GM12878 (cell line): ENCODE measurements around the gene PEMT. TPM values are rescaled to one million over a fixed set of nuclear protein-coding genes. Genes with fewer than 3 reads are reported as not detected.

Experiments used
- ATAC-seq: fragments of 200-7000 bp; cut with Tn5 transposase; 3 replicates; pipeline ENCODE4 v1.9.1; 2020; ENCODE audit warnings: mild to moderate bottlenecking, moderate library complexity
- BruUV-seq: library from RNA; stranded (reverse); fragments of 400-500 nt; replicated peaks from 2 replicates; lab custom pipeline; 2021; lab: Mats Ljungman, UMichigan
- CTCF ChIA-PET: fragments of 300-600 bp; sonication (Branson Sonifier 250); formaldehyde crosslinking; extraction: SDS; loops from one replicate; lab custom pipeline; 2021; ENCODE audit warnings: inconsistent platforms; lab: Yijun Ruan, JAX
- POLR2A ChIA-PET: fragments of 350-600 bp; formaldehyde crosslinking; extraction: SDS; loops from one replicate; lab custom pipeline; 2021; ENCODE audit warnings: inconsistent platforms; lab: Charles Lee
- RAD21 ChIA-PET: fragments of 300-600 bp; sonication (Branson Sonifier 250); formaldehyde crosslinking; loops from one replicate; lab custom pipeline; 2023; ENCODE audit warnings: antibody characterized with exemption; ENCODE audit not compliant: unreplicated experiment; lab: Charles Lee
- SMC1A ChIA-PET: fragments of 300-600 bp; sonication (Branson Sonifier 250); formaldehyde crosslinking; loops from one replicate; lab custom pipeline; 2023; ENCODE audit not compliant: unreplicated experiment, uncharacterized antibody; lab: Charles Lee
- DNase-seq: peaks from one replicate; pipeline ENCODE4 v3.0.0-alpha.2; 2011; ENCODE audit warnings: low read depth, low spot score
- FAIRE-seq: peaks from 3 replicates; lab custom pipeline; 2011; peaks lifted over from hg19 to GRCh38; lab: Jason Lieb, UNC
- H2AFZ ChIP-seq: 2 replicates; pipeline ENCODE4 v1.6.0; 2011; ENCODE audit warnings: low read depth, low read length, control low read depth; ENCODE audit not compliant: control insufficient read depth
- H3K27ac ChIP-seq: 2 replicates; pipeline ENCODE4 v1.5.1; 2011; ENCODE audit warnings: control low read depth; ENCODE audit not compliant: control insufficient read depth, insufficient read depth
- H3K27me3 ChIP-seq, 2 experiments: replicated peaks in 1 of 2; 2 replicates each; pipeline versions ENCODE4 v1.6.0 to v1.6.1; 2011; ENCODE audit warnings: low read length in 1 of 2; ENCODE audit not compliant: control insufficient read depth in 2 of 2, insufficient read depth in 2 of 2
- H3K36me3 ChIP-seq, 2 experiments: 2 replicates each; pipeline ENCODE4 v1.5.1; 2011; ENCODE audit warnings: low read length in 1 of 2; ENCODE audit not compliant: control insufficient read depth in 2 of 2, insufficient read depth in 2 of 2
- H3K4me1 ChIP-seq: 2 replicates; pipeline ENCODE4 v1.6.1; 2011; ENCODE audit warnings: mild to moderate bottlenecking, low read length, moderate library complexity, mixed read lengths; ENCODE audit not compliant: control insufficient read depth, insufficient read depth
- H3K4me2 ChIP-seq: 2 replicates; pipeline ENCODE4 v1.6.0; 2011; ENCODE audit warnings: control low read depth; ENCODE audit not compliant: control insufficient read depth, insufficient read depth
- H3K4me3 ChIP-seq: fragments of 200-600 bp; sonication (generic); 2 replicates; pipeline ENCODE4 v1.5.1; 2016
- H3K79me2 ChIP-seq: 2 replicates; pipeline ENCODE4 v1.6.0; 2011; ENCODE audit warnings: low read length; ENCODE audit not compliant: control insufficient read depth, insufficient read depth
- H3K9ac ChIP-seq: 2 replicates; pipeline ENCODE4 v1.8.0; 2011; ENCODE audit warnings: low read length, control low read depth, mixed read lengths; ENCODE audit not compliant: control insufficient read depth, insufficient read depth
- H3K9me3 ChIP-seq: replicated peaks from 3 replicates; pipeline ENCODE4 v1.5.1; 2011; ENCODE audit warnings: mild to moderate bottlenecking, low read length; ENCODE audit not compliant: control insufficient read depth, insufficient read depth
- H4K20me1 ChIP-seq: 2 replicates; pipeline ENCODE4 v1.6.0; 2011; ENCODE audit not compliant: control insufficient read depth, insufficient read depth
- EED ChIP-seq: sonication (generic); IDR thresholded peaks from 2 replicates; pipeline ENCODE4 v1.6.1; 2016; ENCODE audit warnings: antibody characterized with exemption, low read depth
- FOS ChIP-seq: IDR thresholded peaks from 3 replicates; pipeline ENCODE4 v1.6.1; 2011; ENCODE audit warnings: borderline replicate concordance; ENCODE audit not compliant: insufficient read length; ENCODE audit errors: extremely low read depth
- IRF3 ChIP-seq: fragments of 450-650 bp; IDR thresholded peaks from 2 replicates; pipeline ENCODE4 v1.6.1; 2014; ENCODE audit warnings: mild to moderate bottlenecking
- MAX ChIP-seq: IDR thresholded peaks from 2 replicates; pipeline ENCODE4 v1.6.1; 2012; ENCODE audit warnings: low read depth, low read length, improper control_type of control experiment
- MTA3 ChIP-seq: IDR thresholded peaks from 2 replicates; pipeline ENCODE4 v1.6.1; 2012; ENCODE audit warnings: low read length, inconsistent platforms, borderline replicate concordance
- MYB ChIP-seq: fragments of 150-350 bp; IDR thresholded peaks from 2 replicates; pipeline ENCODE4 v1.6.1; 2014; ENCODE audit warnings: mild to moderate bottlenecking, low read depth, low read length, borderline replicate concordance
- NKRF ChIP-seq: fragments of 450-650 bp; conservative IDR thresholded peaks from 2 replicates; pipeline ENCODE4 v1.6.1; 2017; ENCODE audit warnings: mild to moderate bottlenecking, moderate library complexity
- PBX3 ChIP-seq: IDR thresholded peaks from 2 replicates; pipeline ENCODE4 v1.6.1; 2011; ENCODE audit warnings: mild to moderate bottlenecking, low read depth, low read length, moderate library complexity; ENCODE audit not compliant: insufficient replicate concordance
- PRDM15 ChIP-seq: fragments of 450-650 bp; formaldehyde crosslinking; IDR thresholded peaks from 2 replicates; pipeline ENCODE4 v1.4.0; 2020; ENCODE audit warnings: mild to moderate bottlenecking, moderate library complexity
- RFX5 ChIP-seq: IDR thresholded peaks from 2 replicates; pipeline ENCODE4 v1.6.1; 2011; ENCODE audit warnings: low read depth, low read length, improper control_type of control experiment
- SMAD1 ChIP-seq: fragments of 450-650 bp; IDR thresholded peaks from 2 replicates; pipeline ENCODE4 v1.6.1; 2018; ENCODE audit warnings: mild to moderate bottlenecking, low read depth; ENCODE audit not compliant: partially characterized antibody
- SP1 ChIP-seq: IDR thresholded peaks from one replicate; pipeline ENCODE4 v1.6.1; 2011; ENCODE audit warnings: low read depth, low read length
- SUZ12 ChIP-seq: fragments of 200-600 bp; sonication (generic); IDR thresholded peaks from one replicate; pipeline ENCODE4 v1.6.1; 2018; ENCODE audit warnings: antibody characterized with exemption, mild to moderate bottlenecking; ENCODE audit not compliant: unreplicated experiment
- TAF1 ChIP-seq: IDR thresholded peaks from 2 replicates; pipeline ENCODE4 v1.6.1; 2011; ENCODE audit warnings: mild to moderate bottlenecking, low read depth, low read length, borderline replicate concordance
- TARDBP ChIP-seq: IDR thresholded peaks from 2 replicates; pipeline ENCODE4 v1.6.1; 2016; ENCODE audit warnings: borderline replicate concordance
- WRNIP1 ChIP-seq: IDR thresholded peaks from 2 replicates; pipeline ENCODE4 v1.6.1; 2011; ENCODE audit warnings: low read depth, low read length, improper control_type of control experiment, borderline replicate concordance
- WGBS: methylation state at CpG from one replicate; pipeline ENCODE4 v1.1.6; 2016; ENCODE audit warnings: low lambda C conversion rate; ENCODE audit not compliant: insufficient replicate concordance, insufficient coverage; ENCODE audit errors: missing lambda C conversion rate; 5-methylcytosine and 5-hydroxymethylcytosine counted together
- in situ Hi-C: fragments of 300-500 bp; cut with MboI; formaldehyde crosslinking; loops from 9 replicates; pipeline ENCODE4 v1.14.3; 2018; ENCODE audit warnings: mixed read lengths
- intact Hi-C: fragments of 100-400 bp; cut with micrococcal nuclease; formaldehyde crosslinking; loops from one replicate; pipeline ENCODE4 v1.14.2; 2022; ENCODE audit not compliant: unreplicated experiment
- polyA plus RNA-seq, 11 experiments: library from polyadenylated mRNA; depleted of rRNA in 4 of 11; unstranded in 6 of 11; stranded (reverse) in 5 of 11; fragments of >200 nt; fragmentation: Nextera tagmentation in 4 of 11; fragmentation: Illumina TruSeq in 1 of 11; extraction: Ambion mirVana in 4 of 11; extraction: Trizol in 1 of 11; gene quantifications; 1 replicate in 1 of 11; 2 replicates in 10 of 11; pipeline versions ENCODE4 v1.2.1 to v1.2.3, GENCODE V29; 2011 to 2016; ENCODE audit warnings: inconsistent platforms in 2 of 11, missing spikeins in 2 of 11, low read depth in 1 of 11
- total RNA-seq, 4 experiments: library from RNA; depleted of rRNA in 3 of 4; stranded (reverse); fragments of >200 nt in 3 of 4; fragmentation: Illumina TruSeq in 1 of 4; extraction: Trizol in 1 of 4; gene quantifications; 2 replicates each; pipeline versions ENCODE4 v1.2.1 to v1.2.3, GENCODE V29; 2013 to 2021

The PEMT gene
- total and polyA plus RNA-seq, 10 of the 15 experiments (the other 5 are each of a cell fraction or from before 2014, with no cell fraction given): 2.8 to 44.7 (median 25.4) TPM

GRCh38 chr17:17500999-17501605, 90.4 kb downstream of the PEMT start:
- no peaks in the 10 kb centered on the region for H3K36me3 ChIP-seq
- no peak overlapping the region for H2AFZ ChIP-seq
- peaks cover under 1 to 2% of the 10 kb centered on the region in 2 experiments; a peak in 3 of 4 replicates for H3K27me3 ChIP-seq
- in situ Hi-C loops (no loop called here), intact Hi-C loops (loop anchor here (1.0 kb wide), 1 partner anchor 25 kb away; the partner anchor contains the start of gene MED9)
- H3K4me1 ChIP-seq: no peaks in the 10 kb centered on the region
- no peaks in the 10 kb centered on the region for H3K9me3 ChIP-seq
- no peak overlapping the region for H3K4me3 ChIP-seq
- ATAC-seq (no peak), FAIRE-seq (no peak)
- H3K79me2 ChIP-seq: no peaks in the 10 kb centered on the region
- BruUV-seq: no TSS peak
- ChIA-PET CTCF (no interaction called here), SMC1A (no interaction called here), POLR2A (no interaction called here)
- no peak overlapping the region for H3K4me2 ChIP-seq
- H4K20me1 ChIP-seq: no peaks in the 10 kb centered on the region
- H3K9ac ChIP-seq: no peak overlapping the region
- H3K27ac ChIP-seq: no peak overlapping the region
- TF ChIP-seq RFX5 (no peak), NKRF (no peak), PBX3 (no peak), SMAD1 (no peak), MTA3 (no peak), PRDM15 (no peak), SUZ12 (no peak), TARDBP (no peak), FOS (no peak), TAF1 (no peak), IRF3 (no peak), MYB (no peak), WRNIP1 (no peak), MAX (no peak), EED (no peak), SP1 (no peak)
- TF ChIP-seq, all 136 proteins: peak for 0
- DNase-seq: no peak
- RAD21 ChIA-PET: interaction anchor here (0.7 kb wide), 1 partner anchor 883 kb away, joined by 4 read pairs; no protein-coding TSS in a partner anchor
- WGBS: 55% methylated on average over 14 of the region's 14 CpGs
